Measurements from ENCODE around the gene RARB.

Gene RARB

GRCh38 chr3:25452740-25453139 lies 24.7 kb downstream of the RARB start:
- Histone ChIP-seq H3K79me2 (ENCODE audit: insufficient read depth, low read length) (no peaks in the 10 kb centered on the region), H3K4me2 (ENCODE audit: low read length) (no peak overlapping the region), H3F3A (ENCODE audit: insufficient read depth, low read length) (no peaks in the 10 kb centered on the region), H3K9me2 (ENCODE audit: low read depth, low read length) (no peaks in the 10 kb centered on the region), H2AFZ (ENCODE audit: low read length) (no peak overlapping the region), H3K4me3 (ENCODE audit: low read depth, low read length, poor library complexity, severe bottlenecking) (no peak overlapping the region), H3K9me3 (ENCODE audit: low read length) (no peaks in the 10 kb centered on the region), H3K9ac (ENCODE audit: low read length) (no peak overlapping the region), H4K20me1 (ENCODE audit: insufficient read depth, low read length) (no peaks in the 10 kb centered on the region), H3K4me1 (ENCODE audit: insufficient read depth, low read length, severe bottlenecking) (no peaks in the 10 kb centered on the region), H3K36me3 (ENCODE audit: insufficient read depth, low read length) (no peaks in the 10 kb centered on the region), H3K27me3 (ENCODE audit: insufficient read depth, low read length) (no peaks in the 10 kb centered on the region), H3K27ac (ENCODE audit: low read depth, low read length, poor library complexity, severe bottlenecking) (no peak overlapping the region)
- TF ChIP-seq EZH2 (IDR thresholded peaks at IDR 0.05; ENCODE audit: borderline replicate concordance, low read length) (no peak), CTCF (IDR thresholded peaks at IDR 0.05; ENCODE audit: low read length) (no peak)

GRCh38 chr3:25453619-25454004 lies 25.5 kb downstream of the RARB start:
- H3K9me3 ChIP-seq (ENCODE audit: low read length): no peaks in the 10 kb centered on the region
- no peak overlapping the region for H3K4me2 ChIP-seq (ENCODE audit: low read length)
- H3K4me1 ChIP-seq (ENCODE audit: insufficient read depth, low read length, severe bottlenecking): no peaks in the 10 kb centered on the region
- no peaks in the 10 kb centered on the region for H3K36me3 ChIP-seq (ENCODE audit: insufficient read depth, low read length)
- no peak for TF ChIP-seq CTCF (IDR thresholded peaks at IDR 0.05; ENCODE audit: low read length)
- H3K79me2 ChIP-seq (ENCODE audit: insufficient read depth, low read length): no peaks in the 10 kb centered on the region
- no peak overlapping the region for H3K9ac ChIP-seq (ENCODE audit: low read length)
- no peaks in the 10 kb centered on the region for H3K27me3 ChIP-seq (ENCODE audit: insufficient read depth, low read length)
- no peak overlapping the region for H3K4me3 ChIP-seq (ENCODE audit: low read depth, low read length, poor library complexity, severe bottlenecking)
- H2AFZ ChIP-seq (ENCODE audit: low read length): no peak overlapping the region
- no peaks in the 10 kb centered on the region for H4K20me1 ChIP-seq (ENCODE audit: insufficient read depth, low read length)
- no peaks in the 10 kb centered on the region for H3K9me2 ChIP-seq (ENCODE audit: low read depth, low read length)
- no peak overlapping the region for H3K27ac ChIP-seq (ENCODE audit: low read depth, low read length, poor library complexity, severe bottlenecking)
- no peaks in the 10 kb centered on the region for H3F3A ChIP-seq (ENCODE audit: insufficient read depth, low read length)

- no peaks in the 10 kb centered on the region for H3K4me1 ChIP-seq (ENCODE audit: insufficient read depth, low read length, severe bottlenecking)
- H4K20me1 ChIP-seq (ENCODE audit: insufficient read depth, low read length): no peaks in the 10 kb centered on the region
- H3K36me3 ChIP-seq (ENCODE audit: insufficient read depth, low read length): no peaks in the 10 kb centered on the region
- H3K27ac ChIP-seq (ENCODE audit: low read depth, low read length, poor library complexity, severe bottlenecking): no peak overlapping the region
- H3K27me3 ChIP-seq (ENCODE audit: insufficient read depth, low read length): no peaks in the 10 kb centered on the region
- no peaks in the 10 kb centered on the region for H3K79me2 ChIP-seq (ENCODE audit: insufficient read depth, low read length)
- no peak overlapping the region for H2AFZ ChIP-seq (ENCODE audit: low read length)
- H3K4me3 ChIP-seq (ENCODE audit: low read depth, low read length, poor library complexity, severe bottlenecking): no peak overlapping the region
- H3K9me2 ChIP-seq (ENCODE audit: low read depth, low read length): no peaks in the 10 kb centered on the region
- TF ChIP-seq CTCF (IDR thresholded peaks at IDR 0.05; ENCODE audit: low read length): no peak
- TF ChIP-seq EZH2 (IDR thresholded peaks at IDR 0.05; ENCODE audit: borderline replicate concordance, low read length): no peak
- no peak overlapping the region for H3K4me2 ChIP-seq (ENCODE audit: low read length)
- H3K9ac ChIP-seq (ENCODE audit: low read length): no peak overlapping the region
- H3F3A ChIP-seq (ENCODE audit: insufficient read depth, low read length): no peaks in the 10 kb centered on the region
- H3K9me3 ChIP-seq (ENCODE audit: low read length): no peaks in the 10 kb centered on the region
Observed at GRCh38 chr3:25454005-25454927, 26.2 kb downstream of the RARB start.
